KMS-11 (cell line): ENCODE data around the gene APOBEC4.
"Not testable (repeated sequence)": the region's sequence is repeated elsewhere in the genome, so short reads cannot be mapped to it uniquely, and the experiment has no call there.

Experiments used
- H2AFZ ChIP-seq: fragments of 200-600 bp; sonication (generic); 2 replicates; pipeline ENCODE4 v1.6.1; 2016; ENCODE audit warnings: antibody characterized with exemption, mixed run types, low read depth
- H3K27ac ChIP-seq: fragments of 200-600 bp; sonication (generic); 2 replicates; pipeline ENCODE4 v1.6.1; 2016; ENCODE audit warnings: mild to moderate bottlenecking, mixed run types
- H3K27me3 ChIP-seq: fragments of 200-600 bp; sonication (generic); 2 replicates; pipeline ENCODE4 v1.6.1; 2017; ENCODE audit warnings: mild to moderate bottlenecking, low read depth, mixed run types, moderate library complexity; ENCODE audit not compliant: insufficient read depth
- H3K36me3 ChIP-seq: fragments of 200-600 bp; sonication (generic); 2 replicates; pipeline ENCODE4 v1.6.1; 2017; ENCODE audit warnings: mild to moderate bottlenecking, mixed run types; ENCODE audit not compliant: insufficient read depth
- H3K4me1 ChIP-seq: fragments of 200-600 bp; sonication (generic); 2 replicates; pipeline ENCODE4 v1.6.1; 2016; ENCODE audit warnings: mild to moderate bottlenecking, low read depth, mixed run types; ENCODE audit not compliant: poor library complexity, severe bottlenecking
- H3K4me2 ChIP-seq: fragments of 200-600 bp; sonication (generic); 2 replicates; pipeline ENCODE4 v1.7.0; 2016; ENCODE audit warnings: mild to moderate bottlenecking, mixed run types
- H3K4me3 ChIP-seq: fragments of 200-600 bp; sonication (generic); IDR thresholded peaks from 2 replicates; pipeline ENCODE4 v1.6.1; 2017; ENCODE audit warnings: low read depth, low read length, mixed read lengths; ENCODE audit not compliant: insufficient read depth
- H3K79me2 ChIP-seq: fragments of 200-600 bp; sonication (generic); 2 replicates; pipeline ENCODE4 v1.6.1; 2016; ENCODE audit warnings: low read depth, mixed run types; ENCODE audit not compliant: insufficient read depth
- H3K9ac ChIP-seq: fragments of 200-600 bp; sonication (generic); 2 replicates; pipeline ENCODE4 v1.6.1; 2016; ENCODE audit warnings: mild to moderate bottlenecking, mixed run types
- H4K20me1 ChIP-seq: fragments of 200-600 bp; sonication (generic); 2 replicates; pipeline ENCODE4 v1.6.1; 2016; ENCODE audit warnings: mild to moderate bottlenecking, mixed run types; ENCODE audit not compliant: insufficient read depth
- CTCF ChIP-seq: fragments of 200-600 bp; sonication (generic); conservative IDR thresholded peaks from 2 replicates; pipeline ENCODE4 v1.6.1; 2017; ENCODE audit warnings: low read depth, mild to moderate bottlenecking, antibody characterized with exemption, low read length, moderate library complexity, mixed read lengths

APOBEC4 gene

GRCh38 chr1:183619781-183620180 lies 33.3 kb downstream of the APOBEC4 start:
- H4K20me1 ChIP-seq = no peaks in the 10 kb centered on the region
- no peak for TF ChIP-seq CTCF
- H2AFZ ChIP-seq = no peak overlapping the region
- H3K4me2 ChIP-seq = no peak overlapping the region
- H3K79me2 ChIP-seq = no peaks in the 10 kb centered on the region
- H3K9ac ChIP-seq = no peak overlapping the region
- no peaks in the 10 kb centered on the region for H3K36me3 ChIP-seq
- H3K4me3 ChIP-seq = no peak overlapping the region
- H3K27me3 ChIP-seq = no peaks in the 10 kb centered on the region
- H3K27ac ChIP-seq = no peak overlapping the region
- H3K4me1 ChIP-seq = peaks cover 9% of the 10 kb centered on the region

GRCh38 chr1:183618202-183618601 lies 34.9 kb downstream of the APOBEC4 start:
- H3K4me1 ChIP-seq, H3K79me2 ChIP-seq, H4K20me1 ChIP-seq, H2AFZ ChIP-seq, H3K27me3 ChIP-seq, H3K4me3 ChIP-seq, H3K27ac ChIP-seq, H3K4me2 ChIP-seq, H3K9ac ChIP-seq, H3K36me3 ChIP-seq: not testable (repeated sequence)

GRCh38 chr1:183612975-183613374 lies 40.1 kb downstream of the APOBEC4 start:
- not testable (repeated sequence) for H3K4me1 ChIP-seq, H3K27me3 ChIP-seq, H3K9ac ChIP-seq, H3K79me2 ChIP-seq, H4K20me1 ChIP-seq, H2AFZ ChIP-seq, H3K27ac ChIP-seq, H3K4me3 ChIP-seq, H3K4me2 ChIP-seq, H3K36me3 ChIP-seq

GRCh38 chr1:183612407-183612806 lies 40.7 kb downstream of the APOBEC4 start:
- Histone ChIP-seq H3K27me3 (no peaks in the 10 kb centered on the region), H3K79me2 (no peaks in the 10 kb centered on the region), H3K4me1 (no peaks in the 10 kb centered on the region), H4K20me1 (no peaks in the 10 kb centered on the region), H3K36me3 (no peaks in the 10 kb centered on the region), H3K4me2 (no peak overlapping the region), H2AFZ (no peak overlapping the region), H3K4me3 (no peak overlapping the region), H3K9ac (no peak overlapping the region), H3K27ac (no peak overlapping the region)
- TF ChIP-seq CTCF = no peak

GRCh38 chr1:183611021-183611420 lies 42.1 kb downstream of the APOBEC4 start:
- Histone ChIP-seq H3K4me2 (no peak overlapping the region), H3K27ac (no peak overlapping the region), H3K27me3 (no peaks in the 10 kb centered on the region), H3K9ac (no peak overlapping the region), H3K79me2 (no peaks in the 10 kb centered on the region), H3K36me3 (no peaks in the 10 kb centered on the region), H2AFZ (no peak overlapping the region), H4K20me1 (no peaks in the 10 kb centered on the region), H3K4me3 (no peak overlapping the region), H3K4me1 (no peaks in the 10 kb centered on the region)
- no peak for TF ChIP-seq CTCF
